Measurements from ENCODE around the gene LYSMD4. TPM values are rescaled to one million over a fixed set of nuclear protein-coding genes. Genes with fewer than 3 reads are reported as not detected.
A peak's percentile ranks its signal among the peaks of the same experiment; 100 is the strongest.

Gene LYSMD4
- total RNA-seq, 3 donors from 2014 or later = 12.1 to 16.0 (median 12.2) TPM

- H3K9me3 ChIP-seq = no peaks in the 10 kb centered on the region
- DNase-seq (ENCODE audit: low spot score in 2 of 2) = peak in 1 of 2 donors; percentile 23
- H3K4me3 ChIP-seq = peak overlapping the region; percentile 85 to 98 (median 95)
- intact Hi-C loops (cut with DNase I; ENCODE audit: low total_unique reads) = no loop called here
- H3K27ac ChIP-seq = peak overlapping the region; percentile 76 to 90
- H3K27me3 ChIP-seq = no peaks in the 10 kb centered on the region
- peaks cover 0 to 5% of the 10 kb centered on the region in 2 donors for H3K4me1 ChIP-seq
- no peaks in the 10 kb centered on the region for H3K36me3 ChIP-seq
- TF ChIP-seq CTCF (IDR thresholded peaks at IDR 0.05) (no peak), POLR2A (IDR thresholded peaks at IDR 0.05) (no peak), POLR2AphosphoS5 (IDR thresholded peaks at IDR 0.05) (no peak)
Observed at GRCh38 chr15:99731336-99732123, 1.7 kb downstream of the LYSMD4 start.

GRCh38 chr15:99729920-99730319, 3.3 kb downstream of the LYSMD4 start:
- no peak overlapping the region for H3K27ac ChIP-seq
- H3K36me3 ChIP-seq = no peaks in the 10 kb centered on the region
- no peak overlapping the region for H3K4me3 ChIP-seq
- peak in 1 of 2 donors; percentile 59 for DNase-seq (ENCODE audit: low spot score in 2 of 2)
- peaks cover 0 to 5% of the 10 kb centered on the region in 2 donors for H3K4me1 ChIP-seq
- H3K9me3 ChIP-seq = no peaks in the 10 kb centered on the region
- no peaks in the 10 kb centered on the region for H3K27me3 ChIP-seq
- no peak for TF ChIP-seq POLR2AphosphoS5 (IDR thresholded peaks at IDR 0.05)
- TF ChIP-seq CTCF (IDR thresholded peaks at IDR 0.05) = peak in 1 of 3 donors; percentile 13
- no peak for TF ChIP-seq POLR2A (IDR thresholded peaks at IDR 0.05)
- intact Hi-C loops (cut with DNase I; ENCODE audit: low total_unique reads) = loop anchor here (10.0 kb wide), 1 partner anchor 435 kb away; no protein-coding TSS in a partner anchor

GRCh38 chr15:99729327-99729726, 3.9 kb downstream of the LYSMD4 start:
- intact Hi-C loops (cut with DNase I; ENCODE audit: low total_unique reads) = loop anchor here (10.0 kb wide), 1 partner anchor 435 kb away; no protein-coding TSS in a partner anchor
- no peak for DNase-seq (ENCODE audit: low spot score in 2 of 2)
- Histone ChIP-seq H3K36me3 (no peaks in the 10 kb centered on the region), H3K4me3 (no peak overlapping the region), H3K27ac (peak overlapping the region in 1 of 2 donors; percentile 15), H3K9me3 (no peaks in the 10 kb centered on the region), H3K27me3 (no peaks in the 10 kb centered on the region), H3K4me1 (peaks cover 0 to 5% of the 10 kb centered on the region in 2 donors)
- TF ChIP-seq POLR2AphosphoS5 (IDR thresholded peaks at IDR 0.05) (no peak), POLR2A (IDR thresholded peaks at IDR 0.05) (no peak), CTCF (IDR thresholded peaks at IDR 0.05) (no peak)

GRCh38 chr15:99728916-99729315, 4.3 kb downstream of the LYSMD4 start:
- Histone ChIP-seq H3K27ac (no peak overlapping the region), H3K36me3 (no peaks in the 10 kb centered on the region), H3K4me1 (peaks cover 0 to 5% of the 10 kb centered on the region in 2 donors), H3K27me3 (no peaks in the 10 kb centered on the region), H3K9me3 (no peaks in the 10 kb centered on the region), H3K4me3 (no peak overlapping the region)
- TF ChIP-seq CTCF (IDR thresholded peaks at IDR 0.05) = no peak
- no peak for TF ChIP-seq POLR2AphosphoS5 (IDR thresholded peaks at IDR 0.05)
- no peak for TF ChIP-seq POLR2A (IDR thresholded peaks at IDR 0.05)
- intact Hi-C loops (cut with DNase I; ENCODE audit: low total_unique reads) = loop anchor here (10.0 kb wide), 1 partner anchor 434 kb away; no protein-coding TSS in a partner anchor
- DNase-seq (ENCODE audit: low spot score in 2 of 2) = no peak

- no peak for DNase-seq (ENCODE audit: low spot score in 2 of 2)
- intact Hi-C loops (cut with DNase I; ENCODE audit: low total_unique reads) = loop anchor here (10.0 kb wide), 1 partner anchor 433 kb away; no protein-coding TSS in a partner anchor
- H3K27me3 ChIP-seq = no peaks in the 10 kb centered on the region
Observed at GRCh38 chr15:99727733-99728132, 5.5 kb downstream of the LYSMD4 start.

More at GRCh38 chr15:99727733-99728132, 5.5 kb downstream of the LYSMD4 start:
- no peaks in the 10 kb centered on the region for H3K36me3 ChIP-seq
- no peak overlapping the region for H3K27ac ChIP-seq
- no peaks in the 10 kb centered on the region for H3K9me3 ChIP-seq
- H3K4me1 ChIP-seq = no peaks in the 10 kb centered on the region
- TF ChIP-seq POLR2AphosphoS5 (IDR thresholded peaks at IDR 0.05) = no peak
- TF ChIP-seq CTCF (IDR thresholded peaks at IDR 0.05) = no peak
- TF ChIP-seq POLR2A (IDR thresholded peaks at IDR 0.05) = no peak
- no peak overlapping the region for H3K4me3 ChIP-seq

Data from breast epithelium (tissue), 4 donors.